Measurements from ENCODE around the gene ABI3BP.

The ABI3BP gene

DNA sequence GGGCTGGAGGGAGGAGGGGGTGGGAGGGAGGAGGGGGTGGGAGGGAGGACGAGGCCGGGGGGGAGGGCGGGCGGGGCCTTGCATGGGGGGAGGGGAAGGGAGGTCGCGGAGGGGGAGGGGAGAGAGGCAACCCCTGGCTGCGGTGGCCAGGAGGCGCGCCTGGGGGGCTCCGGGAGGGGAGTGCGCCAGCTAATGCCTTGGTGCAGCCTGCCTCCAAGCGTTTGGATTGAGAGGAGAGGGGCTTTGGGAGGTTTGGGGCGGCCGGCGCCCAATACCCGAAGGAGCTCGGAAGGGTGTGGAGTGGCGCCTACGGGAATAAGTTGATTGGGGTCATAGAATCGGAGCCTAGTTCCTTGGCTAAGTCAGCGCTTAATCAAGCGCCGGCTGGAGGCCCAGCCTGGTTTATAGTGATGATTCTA is 283.4 kb downstream of the ABI3BP start:
- H3K4me3 ChIP-seq (ENCODE audit: low read depth, low read length): peak overlapping the region; percentile 79
- TF ChIP-seq, protein P1, sequence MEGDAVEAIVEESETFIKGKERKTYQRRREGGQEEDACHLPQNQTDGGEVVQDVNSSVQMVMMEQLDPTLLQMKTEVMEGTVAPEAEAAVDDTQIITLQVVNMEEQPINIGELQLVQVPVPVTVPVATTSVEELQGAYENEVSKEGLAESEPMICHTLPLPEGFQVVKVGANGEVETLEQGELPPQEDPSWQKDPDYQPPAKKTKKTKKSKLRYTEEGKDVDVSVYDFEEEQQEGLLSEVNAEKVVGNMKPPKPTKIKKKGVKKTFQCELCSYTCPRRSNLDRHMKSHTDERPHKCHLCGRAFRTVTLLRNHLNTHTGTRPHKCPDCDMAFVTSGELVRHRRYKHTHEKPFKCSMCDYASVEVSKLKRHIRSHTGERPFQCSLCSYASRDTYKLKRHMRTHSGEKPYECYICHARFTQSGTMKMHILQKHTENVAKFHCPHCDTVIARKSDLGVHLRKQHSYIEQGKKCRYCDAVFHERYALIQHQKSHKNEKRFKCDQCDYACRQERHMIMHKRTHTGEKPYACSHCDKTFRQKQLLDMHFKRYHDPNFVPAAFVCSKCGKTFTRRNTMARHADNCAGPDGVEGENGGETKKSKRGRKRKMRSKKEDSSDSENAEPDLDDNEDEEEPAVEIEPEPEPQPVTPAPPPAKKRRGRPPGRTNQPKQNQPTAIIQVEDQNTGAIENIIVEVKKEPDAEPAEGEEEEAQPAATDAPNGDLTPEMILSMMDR (IDR thresholded peaks at IDR 0.05; ENCODE audit: low read depth, low read length, missing control alignments): no peak
- DNase-seq (ENCODE audit: low read depth): no peak

DNA sequence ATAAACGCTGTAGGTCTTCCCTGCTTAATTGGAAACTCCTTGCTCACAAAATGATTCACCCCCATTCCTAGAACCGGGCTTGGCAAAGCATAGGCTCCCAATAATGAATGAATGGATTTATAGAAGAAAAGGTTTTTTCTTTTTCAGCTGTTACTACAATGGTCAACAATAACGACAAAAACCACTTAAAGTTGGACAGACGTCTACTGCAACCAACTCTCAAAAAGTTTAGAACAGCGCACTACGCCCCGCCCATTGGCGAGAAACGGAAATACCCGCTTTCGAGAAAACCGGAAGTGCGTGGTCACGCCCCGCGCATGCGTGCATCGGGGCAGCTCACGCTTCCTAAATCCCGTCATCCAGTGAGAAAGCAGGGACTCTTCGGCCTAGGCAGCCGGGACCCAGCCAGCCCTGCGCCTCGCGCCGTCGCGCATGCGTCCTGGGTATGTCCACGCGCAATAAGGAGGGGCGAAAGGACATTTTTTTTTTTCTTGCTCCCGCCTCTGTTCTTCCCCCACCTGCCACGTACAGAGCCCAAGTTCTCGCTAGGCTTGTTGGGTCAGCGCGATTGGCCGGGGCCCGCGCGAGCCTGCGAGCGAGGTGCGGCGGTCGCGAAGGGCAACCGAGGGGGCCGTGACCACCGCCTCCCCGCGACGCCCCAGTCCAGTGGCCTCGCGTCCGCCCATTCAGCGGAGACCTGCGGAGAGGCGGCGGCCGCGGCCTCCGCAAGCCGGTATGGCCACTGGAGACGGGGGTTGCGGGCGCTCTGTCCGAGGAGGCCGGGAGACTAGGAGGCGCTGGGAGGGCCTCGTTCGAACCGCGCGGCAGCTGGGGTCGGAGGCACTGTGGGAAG is 284.0 kb downstream of the ABI3BP start, which contains the start of gene TFG:
Gene TFG, plus strand, starts transcription at position 506 of the 853 bp plus-strand sequence. CDS start 4,192 bp downstream, outside the sequence.
- TF ChIP-seq, protein P1 (IDR thresholded peaks at IDR 0.05; ENCODE audit: low read depth, low read length, missing control alignments): no peak
- DNase-seq (ENCODE audit: low read depth): peak; percentile 96
- peak within 1 kb of the TSS; percentile 79 for H3K4me3 ChIP-seq (ENCODE audit: low read depth, low read length)

DNA sequence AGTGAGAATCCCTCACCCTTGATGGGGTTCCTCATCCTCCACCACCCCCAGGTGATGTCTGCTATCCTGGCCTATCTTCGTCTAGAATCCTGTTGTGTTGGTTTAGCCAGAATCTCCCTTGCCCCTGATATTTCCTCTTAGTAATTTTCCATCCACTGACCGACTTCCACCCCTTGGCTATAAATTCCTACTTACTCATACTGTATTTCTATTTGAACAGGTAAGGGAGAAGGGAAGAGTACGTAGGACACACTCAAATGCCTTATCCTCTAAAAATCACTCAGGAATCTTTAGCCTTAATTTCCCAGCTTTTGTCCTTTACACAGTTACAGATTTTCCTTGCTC is 284.6 kb downstream of the ABI3BP start:
- DNase-seq (ENCODE audit: low read depth): no peak
- TF ChIP-seq, protein P1 (IDR thresholded peaks at IDR 0.05; ENCODE audit: low read depth, low read length, missing control alignments): no peak

DNA sequence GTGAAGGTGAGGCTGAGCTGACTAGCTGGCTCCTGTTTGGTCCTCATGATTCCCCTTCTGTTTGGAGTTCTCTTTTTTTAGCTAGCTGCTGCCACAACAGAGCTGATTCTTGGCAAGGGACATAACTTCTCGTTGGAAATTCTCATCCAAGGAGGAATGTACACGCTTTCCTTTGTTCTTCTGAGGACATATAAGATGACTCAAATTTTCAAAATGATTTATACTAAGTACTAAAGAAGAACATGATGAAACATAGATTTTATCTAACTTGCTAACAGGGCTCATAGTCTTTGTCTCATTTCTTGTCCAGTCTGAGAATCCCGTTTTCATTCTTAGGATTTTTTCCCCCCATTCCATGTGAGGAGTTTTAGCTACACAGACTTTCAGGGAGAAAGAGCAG is 286.9 kb downstream of the ABI3BP start:
- no peak for DNase-seq (ENCODE audit: low read depth)
- no peak overlapping the region for H3K4me3 ChIP-seq (ENCODE audit: low read depth, low read length)
- TF ChIP-seq, protein P1 (IDR thresholded peaks at IDR 0.05; ENCODE audit: low read depth, low read length, missing control alignments): no peak

More for the DNA sequence above, 284.6 kb downstream of the ABI3BP start:
- H3K4me3 ChIP-seq (ENCODE audit: low read depth, low read length): peak overlapping the region; percentile 79

DNA sequence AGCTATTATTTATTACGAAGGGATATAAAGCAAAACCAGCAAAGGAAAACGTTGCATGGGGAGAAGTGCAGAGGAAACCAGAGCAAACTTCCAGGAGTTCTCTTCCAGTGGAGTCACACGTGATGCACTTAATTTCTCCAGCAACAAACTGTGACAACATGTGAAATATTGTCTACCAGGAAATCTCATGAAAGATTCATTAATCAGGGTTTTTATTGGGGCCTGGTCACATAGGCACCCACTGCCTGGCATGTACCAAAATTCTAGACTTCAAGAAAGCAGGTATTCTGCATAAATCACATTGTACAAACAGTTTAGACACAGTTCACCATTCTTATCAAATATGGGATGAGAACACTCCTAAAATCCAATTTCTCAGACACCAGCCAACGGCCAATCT is 289.4 kb downstream of the ABI3BP start:
- TF ChIP-seq, protein P1 (IDR thresholded peaks at IDR 0.05; ENCODE audit: low read depth, low read length, missing control alignments): no peak
- H3K4me3 ChIP-seq (ENCODE audit: low read depth, low read length): no peak overlapping the region
- no peak for DNase-seq (ENCODE audit: low read depth)

DNA sequence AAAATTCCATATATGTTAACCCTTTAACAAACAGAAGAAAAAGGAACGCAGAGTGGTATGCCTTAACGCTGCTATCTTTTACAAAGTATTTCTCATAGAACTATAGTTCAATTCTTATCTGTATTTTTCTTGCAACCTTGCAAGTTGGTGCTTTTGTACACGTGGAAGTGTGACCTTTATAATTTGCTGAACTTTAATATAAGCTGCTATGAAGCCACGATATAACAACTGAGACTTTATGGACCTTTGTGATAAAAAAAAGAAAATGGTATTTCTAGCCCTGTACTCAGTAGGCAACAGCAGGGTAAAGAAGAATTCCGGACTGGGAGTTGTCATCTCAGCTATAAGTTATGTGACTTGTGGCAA is 290.3 kb downstream of the ABI3BP start:
- H3K4me3 ChIP-seq (ENCODE audit: low read depth, low read length): no peak overlapping the region
- TF ChIP-seq, protein P1 (IDR thresholded peaks at IDR 0.05; ENCODE audit: low read depth, low read length, missing control alignments): no peak
- no peak for DNase-seq (ENCODE audit: low read depth)

All from GM12864 (cell line).